ENCODE data around the gene RND1.

RND1 gene

DNA sequence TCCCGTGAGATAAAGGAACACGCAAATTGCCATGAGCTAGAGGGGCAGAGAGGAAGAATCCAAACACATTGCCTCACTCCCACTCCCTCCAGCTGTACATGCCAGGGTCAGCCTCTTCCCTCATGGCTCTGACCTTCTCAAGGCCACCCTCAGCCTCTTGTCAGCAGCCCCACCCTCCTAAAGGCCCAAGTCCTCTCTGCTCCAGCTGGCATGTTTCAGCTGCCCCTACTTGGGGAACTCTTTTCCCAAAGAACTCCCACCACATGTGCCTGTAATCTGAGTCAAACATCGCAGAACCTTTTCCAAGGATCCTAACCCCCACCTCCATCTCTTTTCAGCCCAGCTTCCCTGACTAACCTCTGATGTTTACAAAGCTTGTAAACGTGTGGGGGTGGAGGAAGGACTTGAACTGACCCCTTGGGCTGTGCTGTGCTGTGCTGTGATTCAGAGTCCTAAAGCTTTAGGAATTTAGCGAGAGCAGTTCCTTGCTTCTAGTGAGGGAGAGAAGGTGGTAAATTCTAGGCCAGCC is 54.7 kb downstream of the RND1 start:
- no peak for DNase-seq (ENCODE audit: low spot score)

DNA sequence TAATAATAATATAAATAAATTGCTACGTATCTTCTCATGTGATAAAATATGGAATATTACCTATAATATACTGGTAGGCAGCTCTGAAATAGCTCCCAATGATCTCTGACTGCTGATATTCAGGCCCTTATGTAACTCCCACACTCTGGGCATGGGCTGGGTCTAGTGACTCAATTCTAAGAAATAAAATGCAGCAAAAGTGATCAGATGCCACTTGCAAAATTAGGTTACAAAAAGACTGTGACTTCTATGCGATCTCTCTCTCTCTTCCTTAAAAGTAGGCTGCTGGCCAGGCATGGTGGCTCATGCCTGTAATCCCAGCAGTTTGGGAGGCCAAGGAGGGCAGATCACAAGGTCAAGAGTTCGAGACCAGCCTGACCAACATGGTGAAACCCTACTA is 57.7 kb downstream of the RND1 start:
- no peak for DNase-seq (ENCODE audit: low spot score)
